HG03103 (cell line): ENCODE data around the gene GRM1.
A peak's percentile ranks its signal among the peaks of the same experiment; 100 is the strongest.

Experiments
- ATAC-seq: cut with Tn5 transposase; IDR thresholded peaks from one replicate; pipeline ENCODE4 v1.9.1; 2021; ENCODE audit warnings: low read depth; ENCODE audit not compliant: unreplicated experiment

The GRM1 gene

DNA sequence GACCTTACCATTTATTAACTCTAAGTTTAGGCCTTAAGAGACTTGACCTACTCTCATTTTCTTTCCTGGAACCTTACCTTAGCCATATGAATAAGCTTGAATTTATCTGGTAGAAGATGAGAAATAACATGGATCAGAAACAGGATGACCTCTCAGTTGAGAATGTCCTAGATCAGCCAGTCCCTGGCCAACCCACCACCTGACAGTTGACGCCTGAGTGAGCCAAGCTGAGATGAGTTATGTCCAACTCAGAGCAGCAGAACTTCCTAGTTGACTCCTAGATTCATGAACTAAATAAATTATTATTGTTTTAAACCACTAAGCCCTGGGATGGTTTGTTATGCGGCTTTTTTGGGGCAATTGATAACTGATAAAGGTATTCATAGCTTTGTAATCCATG is 281.8 kb downstream of the GRM1 start:
- no peak for ATAC-seq

DNA sequence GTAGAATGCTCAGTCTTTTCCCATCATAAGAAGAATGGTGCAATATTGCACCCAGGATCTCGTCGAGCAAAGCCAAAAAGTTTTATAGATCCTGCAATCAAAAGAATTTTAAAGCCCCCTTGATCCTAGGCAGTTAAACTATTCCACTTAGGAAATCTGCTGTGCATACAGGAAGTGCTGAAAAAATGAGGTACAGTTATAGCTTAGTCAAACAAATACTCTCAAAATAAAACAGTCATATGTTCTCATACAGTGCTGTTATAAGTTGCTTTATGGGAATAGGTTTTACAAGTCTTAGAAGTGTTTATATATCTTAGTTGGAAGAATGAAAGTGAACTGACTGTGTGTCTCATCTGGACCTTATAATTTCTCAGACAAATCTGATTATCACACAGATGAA is 282.2 kb downstream of the GRM1 start:
- ATAC-seq = no peak

DNA sequence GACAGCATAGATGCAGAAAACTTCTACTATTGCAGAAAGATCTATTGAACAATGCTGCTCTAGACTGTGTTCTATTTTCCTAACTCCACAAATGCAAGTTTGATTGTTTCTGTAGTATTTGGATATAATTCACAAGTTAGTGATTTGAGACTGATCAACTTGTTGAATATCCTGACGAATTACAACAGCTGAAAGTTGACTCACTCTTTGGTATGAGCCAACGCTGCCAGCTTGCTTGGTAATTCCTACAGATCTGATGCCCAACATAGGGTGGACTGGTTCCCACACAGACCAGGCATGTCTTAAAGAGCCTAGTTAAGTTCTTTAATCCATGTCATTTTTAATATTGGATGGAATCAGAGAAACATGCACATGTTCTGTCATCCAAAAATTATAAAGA is 283.7 kb downstream of the GRM1 start:
- no peak for ATAC-seq

GRCh38 chr6:146315381-146316174 is 286.7 kb downstream of the GRM1 start:
- no peak for ATAC-seq

GRCh38 chr6:146316175-146316495 is 287.3 kb downstream of the GRM1 start:
- ATAC-seq = no peak

DNA sequence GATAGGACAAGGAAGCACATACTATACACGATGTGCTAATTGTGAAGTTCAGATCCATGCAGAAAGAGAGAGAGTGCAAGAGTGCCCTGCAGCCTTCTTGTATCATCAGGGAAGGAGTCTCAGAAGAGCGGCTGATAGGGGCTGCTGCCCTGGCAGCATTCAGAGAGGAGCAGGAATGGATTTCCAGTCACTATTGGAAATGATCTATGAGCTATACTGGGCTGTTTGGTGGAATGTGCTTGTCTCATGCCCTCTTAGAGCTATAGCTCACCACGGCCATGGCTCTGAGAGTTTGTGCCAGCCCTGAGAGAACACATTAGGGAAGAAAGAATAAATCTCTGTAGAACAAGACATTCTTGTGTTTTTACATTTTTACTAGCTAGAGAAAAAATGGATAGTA is 302.2 kb downstream of the GRM1 start:
- ATAC-seq = no peak

DNA sequence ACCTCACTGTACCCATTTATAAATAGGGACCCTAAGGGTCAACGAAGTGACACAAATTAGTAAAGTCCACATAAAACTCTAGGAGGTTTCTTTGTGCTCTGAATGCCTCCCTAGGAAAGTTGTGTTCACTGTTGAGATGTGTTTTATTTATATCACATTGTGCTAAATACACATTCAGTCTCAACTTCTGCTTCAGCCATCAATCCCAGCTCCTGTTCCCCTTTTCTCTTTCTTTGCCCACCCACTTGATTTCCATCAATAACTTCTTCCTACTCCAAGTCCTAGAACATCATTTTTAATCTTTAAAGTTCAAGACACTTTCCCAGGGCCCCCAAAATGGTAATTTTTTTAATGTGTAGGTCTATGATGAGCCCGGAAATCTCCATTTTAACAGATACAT is 306.5 kb downstream of the GRM1 start:
- ATAC-seq = no peak

DNA sequence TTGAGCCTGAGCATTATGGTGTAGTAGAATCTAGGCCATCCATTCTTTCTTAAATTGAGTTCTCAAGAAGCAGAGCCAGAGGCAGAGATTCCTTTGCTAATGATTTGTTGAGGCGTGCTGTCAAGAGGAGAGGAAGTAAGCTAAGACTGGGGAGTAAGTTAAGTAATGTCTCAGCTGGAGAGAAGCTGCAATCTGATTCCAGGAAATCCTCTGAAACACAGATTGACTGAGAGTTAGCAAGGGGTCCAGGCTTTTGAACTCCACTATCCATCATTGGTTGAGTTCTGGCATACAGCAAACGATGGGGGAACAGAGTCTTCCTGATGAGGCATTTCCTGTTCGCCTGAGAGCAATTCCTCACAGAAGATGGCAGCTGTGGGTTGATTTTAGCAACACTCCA is 307.3 kb downstream of the GRM1 start:
- ATAC-seq = no peak

DNA sequence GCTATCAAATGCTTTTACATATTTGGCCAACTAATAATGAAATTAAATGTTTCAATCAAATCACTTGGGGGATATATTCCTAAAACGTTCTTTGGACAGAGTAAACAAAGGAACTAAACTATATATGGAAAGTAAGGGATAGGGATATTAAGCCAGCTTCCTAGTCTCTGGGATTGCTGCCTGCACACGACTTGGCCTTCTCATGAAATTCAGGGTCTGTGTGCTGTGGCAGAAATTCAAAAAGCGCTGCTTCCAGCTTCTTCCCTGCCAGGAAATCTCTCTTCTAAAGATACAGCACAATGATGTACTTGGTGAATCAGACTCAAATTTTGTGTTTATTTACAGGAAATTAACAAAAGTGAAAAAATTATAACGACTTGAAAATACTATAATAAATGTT is 308.5 kb downstream of the GRM1 start:
- ATAC-seq = no peak

DNA sequence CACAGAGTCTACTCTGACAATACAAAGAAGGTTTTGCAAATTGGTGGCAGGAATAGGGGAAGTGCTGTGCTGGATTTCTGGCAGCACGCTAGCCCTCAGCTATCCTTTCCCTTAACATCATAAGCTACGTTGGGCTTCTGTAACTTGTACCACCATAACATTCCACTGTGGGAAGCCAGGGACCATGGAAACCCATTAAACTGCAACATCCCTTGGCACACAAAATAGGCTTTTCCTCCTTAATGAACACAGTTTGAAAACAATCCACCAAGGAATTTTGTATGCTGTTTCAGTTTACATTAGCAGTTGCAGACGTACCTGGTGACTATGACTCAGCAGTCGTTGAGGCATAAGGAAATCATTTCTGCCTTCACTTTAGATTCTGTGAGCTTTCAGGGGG is 310.9 kb downstream of the GRM1 start:
- no peak for ATAC-seq

- ATAC-seq = no peak
Observed at GRCh38 chr6:146341493-146342230, 312.8 kb downstream of the GRM1 start.

- ATAC-seq = no peak
Observed at GRCh38 chr6:146345598-146345997, 316.7 kb downstream of the GRM1 start.

DNA sequence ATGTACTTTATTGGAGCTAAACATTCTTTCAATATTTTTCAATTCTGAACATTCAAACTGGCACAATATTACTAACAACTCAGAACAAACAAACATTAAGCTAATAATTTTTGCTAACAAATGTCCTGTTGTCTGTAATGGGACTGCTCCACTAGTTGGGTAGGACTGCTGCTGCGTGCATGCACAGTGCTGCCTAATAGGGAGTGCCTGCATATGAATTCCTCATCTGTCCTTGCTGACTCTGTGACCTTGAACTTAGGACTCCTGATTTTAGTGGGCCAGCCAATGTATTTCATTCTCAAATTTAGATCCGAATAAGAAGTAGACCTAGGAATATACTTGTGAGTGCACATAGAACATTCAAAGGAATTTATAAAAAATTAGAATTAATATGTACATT is 318.2 kb downstream of the GRM1 start:
- no peak for ATAC-seq

- ATAC-seq = no peak
Observed at GRCh38 chr6:146347690-146348089, 318.8 kb downstream of the GRM1 start.

DNA sequence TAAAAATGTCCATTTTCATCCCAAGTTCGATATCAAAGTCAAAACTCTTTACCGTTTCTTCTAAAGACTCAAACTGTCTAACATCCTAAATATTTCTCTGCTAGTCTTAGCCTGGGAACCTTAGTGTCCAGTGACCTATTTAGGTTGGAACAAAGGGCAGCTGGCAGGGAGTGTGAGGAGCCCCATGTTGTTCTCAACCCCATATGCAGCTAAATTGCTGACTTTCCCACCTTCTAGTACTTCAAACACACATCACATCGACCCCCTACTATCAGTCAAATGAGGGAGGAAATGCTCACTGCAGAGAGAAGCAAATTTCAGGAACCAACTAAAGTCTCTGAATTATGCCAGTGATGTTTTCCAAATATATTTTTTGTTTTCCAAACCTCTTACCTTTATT is 322.2 kb downstream of the GRM1 start:
- no peak for ATAC-seq

- ATAC-seq = no peak
Observed at GRCh38 chr6:146352163-146352562, 323.3 kb downstream of the GRM1 start.

DNA sequence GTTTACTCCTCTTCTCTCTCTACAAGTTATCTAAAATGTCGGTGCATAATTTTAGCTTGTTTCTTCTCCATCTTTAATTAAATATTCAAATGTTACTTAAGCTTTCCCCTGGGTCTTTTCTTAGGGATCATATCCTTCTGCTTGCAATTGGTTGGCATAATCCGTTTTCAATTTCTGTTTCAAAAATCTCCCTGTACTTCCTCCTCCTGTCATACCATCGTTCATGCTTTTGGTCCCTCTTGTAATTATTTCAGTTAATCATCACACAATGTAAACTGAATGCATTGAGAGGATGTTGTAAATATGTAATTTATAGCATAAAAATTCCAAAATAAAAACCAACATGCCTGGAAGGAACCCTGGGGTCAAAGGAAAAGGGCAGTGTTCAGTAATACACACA is 325.6 kb downstream of the GRM1 start:
- no peak for ATAC-seq

DNA sequence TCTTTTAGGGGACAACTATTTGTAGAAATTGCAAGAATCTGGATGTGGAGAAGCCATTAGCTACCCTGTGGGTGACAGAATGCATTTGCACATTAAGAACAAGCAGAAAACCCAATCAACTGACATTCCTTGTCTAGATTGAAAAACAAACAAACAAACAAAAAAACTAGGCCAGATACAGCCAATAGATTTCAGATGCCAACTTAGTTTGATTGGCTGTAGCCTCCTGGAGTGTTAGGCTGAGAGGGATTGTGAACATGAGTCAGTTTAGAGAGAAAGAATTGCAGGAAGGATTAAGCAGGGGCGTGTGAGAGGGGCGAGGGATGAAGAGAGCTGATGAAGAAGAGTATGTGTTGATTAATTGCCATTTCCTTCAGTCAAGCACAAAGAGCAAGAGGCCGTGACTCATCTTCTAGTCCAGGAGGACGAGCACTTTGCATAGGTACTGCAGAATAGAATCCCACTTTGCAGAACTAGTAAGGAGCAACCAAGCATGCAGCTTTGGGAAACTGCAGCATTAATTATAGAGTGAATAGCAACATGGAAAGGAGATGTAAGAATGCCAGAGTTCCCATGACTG is 326.7 kb downstream of the GRM1 start:
- ATAC-seq = no peak

- peak; percentile 67 for ATAC-seq
Observed at GRCh38 chr6:146357578-146358430, 328.9 kb downstream of the GRM1 start.

DNA sequence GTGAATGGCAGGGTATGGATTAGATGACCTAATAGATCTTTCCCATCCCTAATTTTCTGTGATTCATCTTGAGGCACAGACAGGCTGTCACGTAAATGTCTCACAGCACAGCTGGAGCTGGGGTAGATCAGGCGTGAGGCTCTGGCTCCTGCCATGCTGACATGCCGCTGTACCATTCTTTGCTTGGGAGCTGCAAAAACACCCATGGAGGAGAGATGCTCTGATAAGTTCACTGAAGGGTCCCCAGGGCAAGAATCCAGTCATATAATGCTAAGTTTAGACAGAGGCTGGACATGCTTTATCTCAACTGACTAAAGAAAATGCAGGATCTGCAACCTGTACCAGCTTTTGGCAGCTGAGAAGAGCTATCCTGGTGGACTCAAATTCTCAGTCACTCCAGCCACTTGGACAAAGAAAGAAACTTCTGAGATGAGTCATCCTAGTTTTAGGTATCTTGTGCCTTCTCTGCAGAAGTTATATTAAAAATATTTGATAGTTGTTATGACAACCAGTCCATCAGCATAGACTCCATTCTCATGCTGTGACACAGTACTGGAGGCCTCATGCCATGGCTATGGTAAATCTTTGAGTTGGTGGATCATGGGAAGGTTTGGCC is 329.7 kb downstream of the GRM1 start:
- ATAC-seq = no peak

DNA sequence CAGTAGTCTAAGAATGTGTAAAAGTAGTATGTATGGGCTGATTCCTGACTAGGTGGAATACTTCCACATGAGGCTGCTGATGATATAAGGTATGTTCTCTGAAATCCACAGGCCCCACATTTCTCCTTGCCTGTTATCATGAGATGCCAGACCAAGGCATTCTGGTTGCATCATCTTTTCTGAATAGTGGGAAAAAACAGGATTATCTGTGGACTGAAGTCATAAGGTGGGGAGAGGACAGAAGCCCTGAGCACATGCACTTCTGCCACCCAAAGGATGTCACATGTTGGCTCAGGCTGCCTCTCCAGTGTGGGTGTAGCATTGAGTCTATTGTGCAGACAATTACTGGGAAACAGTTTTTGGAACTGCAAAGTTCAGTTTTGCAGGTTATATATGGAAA is 330.3 kb downstream of the GRM1 start:
- ATAC-seq = no peak
